ES-I3 (cell line): ENCODE data around the gene MSH3.
"Not testable (repeated sequence)": the region's sequence is repeated elsewhere in the genome, so short reads cannot be mapped to it uniquely, and the experiment has no call there.

Experiments used
- H3K36me3 ChIP-seq: 2 replicates; pipeline ENCODE4 v1.6.1; 2013; ENCODE audit warnings: mild to moderate bottlenecking, low read length, control low read depth, moderate library complexity; ENCODE audit not compliant: insufficient read depth
- H3K4me1 ChIP-seq: 2 replicates; pipeline ENCODE4 v1.6.1; 2013; ENCODE audit warnings: mild to moderate bottlenecking, control low read depth, low read length; ENCODE audit not compliant: insufficient read depth
- H3K9ac ChIP-seq: 2 replicates; pipeline ENCODE4 v1.6.1; 2013; ENCODE audit warnings: low read depth, mild to moderate bottlenecking, low read length, moderate library complexity
- H3K9me3 ChIP-seq: 2 replicates; pipeline ENCODE4 v1.6.1; 2013; ENCODE audit warnings: mild to moderate bottlenecking, low read length, moderate library complexity; ENCODE audit not compliant: control insufficient read depth, insufficient read depth

MSH3 gene

GRCh38 chr5:80632700-80633099 is 21.8 kb upstream of the MSH3 start:
- Histone ChIP-seq H3K4me1 (no peaks in the 10 kb centered on the region), H3K36me3 (peaks cover 3% of the 10 kb centered on the region; the same call in 1 of the 2 replicates), H3K9ac (no peak overlapping the region), H3K9me3 (no peaks in the 10 kb centered on the region)

GRCh38 chr5:80634193-80634592 is 20.3 kb upstream of the MSH3 start:
- no peak overlapping the region for H3K9ac ChIP-seq
- H3K36me3 ChIP-seq, result peaks cover 3% of the 10 kb centered on the region; the same call in 1 of the 2 replicates
- H3K9me3 ChIP-seq, result no peaks in the 10 kb centered on the region
- H3K4me1 ChIP-seq, result no peaks in the 10 kb centered on the region

GRCh38 chr5:80641353-80641752 is 13.1 kb upstream of the MSH3 start:
- Histone ChIP-seq H3K9me3 (no peaks in the 10 kb centered on the region), H3K9ac (no peak overlapping the region), H3K4me1 (no peaks in the 10 kb centered on the region), H3K36me3 (peaks cover 8% of the 10 kb centered on the region; the same call in 1 of the 2 replicates)

- Histone ChIP-seq H3K9ac (no peak overlapping the region), H3K36me3 (peaks cover 12% of the 10 kb centered on the region)
Observed at GRCh38 chr5:80644900-80645299, 9.6 kb upstream of the MSH3 start.

GRCh38 chr5:80646926-80647325 is 7.5 kb upstream of the MSH3 start:
- H3K9me3 ChIP-seq, result no peaks in the 10 kb centered on the region
- H3K4me1 ChIP-seq, result no peaks in the 10 kb centered on the region
- H3K36me3 ChIP-seq, result peaks cover 4% of the 10 kb centered on the region
- H3K9ac ChIP-seq, result no peak overlapping the region

More at GRCh38 chr5:80644900-80645299, 9.6 kb upstream of the MSH3 start:
- Histone ChIP-seq H3K9me3 (no peaks in the 10 kb centered on the region), H3K4me1 (no peaks in the 10 kb centered on the region)

GRCh38 chr5:80653502-80653901 is 950 bp upstream of the MSH3 start:
- H3K4me1 ChIP-seq, result peaks cover 9% of the 10 kb centered on the region
- no peaks in the 10 kb centered on the region for H3K9me3 ChIP-seq
- no peaks in the 10 kb centered on the region; the same call in 1 of the 2 replicates for H3K36me3 ChIP-seq
- H3K9ac ChIP-seq, result peak overlapping the region; percentile 77

- Histone ChIP-seq H3K9me3 (no peaks in the 10 kb centered on the region), H3K36me3 (no peaks in the 10 kb centered on the region; the same call in 1 of the 2 replicates), H3K9ac (peak overlapping the region; percentile 77), H3K4me1 (peaks cover 9% of the 10 kb centered on the region)
Observed at GRCh38 chr5:80654054-80654390, 430 bp upstream of the MSH3 start.

GRCh38 chr5:80655231-80655774 is 851 bp downstream of the MSH3 start:
- H3K4me1 ChIP-seq, result peaks cover 9% of the 10 kb centered on the region
- no peaks in the 10 kb centered on the region for H3K9me3 ChIP-seq
- no peaks in the 10 kb centered on the region; the same call in 1 of the 2 replicates for H3K36me3 ChIP-seq
- peak overlapping the region; percentile 97 for H3K9ac ChIP-seq

GRCh38 chr5:80656425-80656824 is 2.0 kb downstream of the MSH3 start:
- no peaks in the 10 kb centered on the region; the same call in 1 of the 2 replicates for H3K36me3 ChIP-seq
- H3K4me1 ChIP-seq, result peaks cover 9% of the 10 kb centered on the region
- no peaks in the 10 kb centered on the region; the same call in 1 of the 2 replicates for H3K9me3 ChIP-seq
- no peak overlapping the region for H3K9ac ChIP-seq

- no peak overlapping the region for H3K9ac ChIP-seq
- no peaks in the 10 kb centered on the region; the same call in 1 of the 2 replicates for H3K36me3 ChIP-seq
- H3K4me1 ChIP-seq, result peaks cover 9% of the 10 kb centered on the region; the same call in 1 of the 2 replicates
- no peaks in the 10 kb centered on the region; the same call in 1 of the 2 replicates for H3K9me3 ChIP-seq
Observed at GRCh38 chr5:80659106-80659505, 4.7 kb downstream of the MSH3 start.

GRCh38 chr5:80660661-80661060 is 6.2 kb downstream of the MSH3 start:
- not testable (repeated sequence) for H3K4me1 ChIP-seq, H3K9ac ChIP-seq, H3K36me3 ChIP-seq, H3K9me3 ChIP-seq

GRCh38 chr5:80662108-80662507 is 7.7 kb downstream of the MSH3 start:
- Histone ChIP-seq H3K9ac (no peak overlapping the region), H3K4me1 (no peaks in the 10 kb centered on the region), H3K36me3 (no peaks in the 10 kb centered on the region; the same call in 1 of the 2 replicates), H3K9me3 (no peaks in the 10 kb centered on the region; the same call in 1 of the 2 replicates)

- H3K36me3 ChIP-seq, result no peaks in the 10 kb centered on the region
Observed at GRCh38 chr5:80665057-80665456, 10.6 kb downstream of the MSH3 start.

GRCh38 chr5:80667384-80667783 is 12.9 kb downstream of the MSH3 start:
- no peaks in the 10 kb centered on the region for H3K36me3 ChIP-seq

More at GRCh38 chr5:80665057-80665456, 10.6 kb downstream of the MSH3 start:
- Histone ChIP-seq H3K9ac (no peak overlapping the region), H3K4me1 (no peaks in the 10 kb centered on the region; the same call in 1 of the 2 replicates), H3K9me3 (no peaks in the 10 kb centered on the region; the same call in 1 of the 2 replicates)

More at GRCh38 chr5:80667384-80667783, 12.9 kb downstream of the MSH3 start:
- Histone ChIP-seq H3K4me1 (no peaks in the 10 kb centered on the region; the same call in 1 of the 2 replicates), H3K9me3 (no peaks in the 10 kb centered on the region), H3K9ac (no peak overlapping the region)
